Posterior vena cava (tissue), 2 donors: ENCODE measurements around the gene KDELR3. TPM values are rescaled to one million over a fixed set of nuclear protein-coding genes. Genes with fewer than 3 reads are reported as not detected.
A peak's percentile ranks its signal among the peaks of the same experiment; 100 is the strongest.
"Not testable (repeated sequence)": the region's sequence is repeated elsewhere in the genome, so short reads cannot be mapped to it uniquely, and the experiment has no call there.

Experiments used
- DNase-seq: peaks from one replicate; pipeline ENCODE4 v3.0.0-alpha.2; 2020; ENCODE audit warnings: low spot score
- intact Hi-C, 2 donors: fragments of 100-400 bp; cut with DNase I; formaldehyde crosslinking; loops; one replicate each; pipeline versions ENCODE4 v1.14.1 to v1.14.2; 2022 to 2023
- total RNA-seq, 2 donors: library from RNA; stranded (reverse); fragmentation: NEBNext Ultra II Directional; extraction: Animal tissue kit (Norgen Biotek cat#: 25700); gene quantifications; one replicate each; pipeline ENCODE4 v1.2.1, GENCODE V29; 2021
- donor health status: DM: yes; HTN: yes; CAD: no.
- donor health status: DM: yes; HTN: yes; CAD: no.

The KDELR3 gene
- total RNA-seq, 2 donors from 2014 or later: 14.5 to 23.1 TPM

DNA sequence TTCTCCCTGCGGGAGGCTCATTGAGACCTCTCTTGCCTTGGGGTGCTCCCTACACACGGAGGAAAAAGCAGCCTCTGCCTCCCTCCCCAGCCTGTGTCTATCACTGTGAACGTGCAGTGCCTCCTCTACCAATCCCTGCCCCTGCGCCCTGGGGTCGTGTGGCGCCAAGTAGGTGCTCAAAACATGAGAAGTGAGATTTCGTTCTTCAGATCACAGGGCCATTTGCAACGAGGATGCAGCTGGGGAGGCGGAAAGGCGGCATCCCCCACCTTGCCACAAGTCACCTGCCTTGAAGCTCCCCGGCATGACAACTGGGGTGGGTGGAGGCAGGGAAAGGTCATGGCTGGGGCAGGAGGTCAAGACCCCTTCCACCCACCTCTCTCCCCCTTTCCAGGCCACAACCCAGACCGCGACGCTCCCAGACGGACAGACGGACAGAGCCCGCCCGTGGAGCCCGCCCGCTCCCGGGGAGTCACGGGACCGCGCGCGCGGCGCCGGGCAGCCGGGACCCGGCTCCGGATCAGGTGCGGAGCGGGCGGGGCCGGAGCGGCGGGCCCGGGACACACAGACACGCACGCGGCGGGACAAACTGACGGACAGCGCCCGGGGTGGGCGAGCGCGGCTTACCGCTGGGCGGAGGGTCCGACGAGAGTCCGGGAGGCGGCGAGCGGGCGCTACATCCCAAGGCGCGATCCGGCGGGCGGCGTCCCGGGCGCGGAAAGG, 13.4 kb upstream of the KDELR3 start:
- no peak for DNase-seq
- intact Hi-C loops: no loop called here

DNA sequence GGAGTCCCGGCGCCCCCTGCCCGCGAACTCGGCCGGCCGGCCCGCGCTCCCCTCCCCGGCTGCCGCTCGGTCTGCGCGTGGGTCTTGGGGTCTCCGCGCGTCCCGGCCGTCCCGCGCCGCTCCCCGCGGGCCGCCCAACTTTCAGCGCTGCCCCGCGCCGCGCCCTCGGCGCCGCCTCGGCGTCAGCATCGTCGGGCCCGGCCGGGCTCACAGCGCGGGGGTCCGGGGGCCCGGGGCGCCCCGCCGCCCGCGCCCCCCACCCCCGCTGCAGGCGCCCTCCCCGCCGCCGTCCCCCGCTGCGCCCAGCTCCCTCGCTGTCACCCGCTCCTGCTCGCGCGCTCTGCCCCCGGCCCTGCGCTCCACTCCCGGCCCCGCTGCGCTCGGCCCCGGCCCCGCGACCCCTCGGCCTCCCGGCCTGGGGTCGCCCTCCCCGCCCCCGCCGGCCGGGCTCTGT, 12.8 kb upstream of the KDELR3 start, which contains the start of gene KCNJ4:
KCNJ4 (minus strand) TSS at position 124 of the 454 bp plus-strand sequence. CDS start 27,067 bp downstream, outside the sequence.
- DNase-seq: no peak
- intact Hi-C loops: no loop called here

DNA sequence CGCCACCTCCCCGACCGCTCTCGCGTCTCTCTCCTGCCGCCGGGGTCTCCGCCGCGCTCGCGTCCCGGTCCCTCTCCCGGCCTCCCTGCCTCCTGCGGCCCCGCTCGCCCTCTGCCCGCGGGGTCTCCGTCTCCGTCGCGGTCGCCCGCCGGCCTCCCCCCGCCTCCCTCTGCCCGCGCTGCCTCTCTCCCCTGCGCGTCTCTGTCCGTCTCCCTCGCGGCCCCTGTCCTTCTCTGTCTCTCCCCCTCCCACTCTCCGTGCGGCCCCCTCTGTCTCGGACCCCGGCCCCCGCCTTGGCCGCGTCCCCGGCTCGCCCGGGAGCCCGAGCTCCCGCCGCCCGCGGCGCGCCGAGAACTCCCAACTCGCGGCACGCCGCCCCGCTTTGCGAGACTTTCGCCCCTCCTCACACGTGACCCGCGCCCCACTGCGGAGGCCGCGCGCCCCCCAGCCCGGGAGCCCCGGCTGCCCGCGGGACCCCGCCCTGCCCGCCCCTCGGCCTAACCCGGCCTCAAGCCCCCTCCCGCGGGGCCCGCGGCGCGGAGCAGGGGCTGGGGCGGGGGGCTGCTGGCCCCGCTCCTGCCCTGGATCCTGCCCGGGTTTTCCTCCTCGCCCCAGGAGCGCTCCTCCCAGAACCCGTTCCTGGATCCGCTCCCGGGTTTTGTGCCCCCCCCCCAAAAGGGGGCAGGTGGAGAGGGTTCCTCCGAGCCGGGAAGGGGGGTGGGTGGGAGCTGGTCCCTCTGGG, 12.2 kb upstream of the KDELR3 start:
- intact Hi-C loops: no loop called here
- DNase-seq: no peak

DNA sequence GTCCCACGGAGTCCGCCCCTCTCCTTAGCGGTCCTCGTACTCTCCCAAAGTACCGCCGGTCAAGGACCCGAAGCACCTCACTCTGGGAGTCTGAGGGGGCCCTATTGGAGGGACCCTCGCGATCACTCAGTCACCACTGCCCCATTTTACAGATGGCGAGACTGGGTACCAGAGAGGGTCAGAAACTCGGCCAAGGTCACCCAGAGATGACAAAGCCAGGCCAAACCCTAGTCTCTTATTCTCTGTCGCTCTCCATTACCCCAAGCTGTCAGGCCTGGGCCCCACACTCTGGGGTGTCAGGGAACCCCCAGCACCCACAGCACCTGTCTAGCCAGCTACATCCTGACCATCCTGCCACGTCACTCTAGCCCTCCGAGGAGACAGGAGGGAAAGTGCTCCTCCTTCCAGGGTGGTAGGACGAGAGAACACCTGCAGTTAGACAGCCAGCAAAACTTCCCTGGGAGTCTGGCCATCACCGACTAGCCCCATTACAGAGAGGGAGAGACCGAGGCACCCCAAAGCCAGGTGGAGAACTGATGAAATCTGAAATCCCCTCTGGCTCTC, 11.5 kb upstream of the KDELR3 start:
- intact Hi-C loops: no loop called here
- no peak for DNase-seq

DNA sequence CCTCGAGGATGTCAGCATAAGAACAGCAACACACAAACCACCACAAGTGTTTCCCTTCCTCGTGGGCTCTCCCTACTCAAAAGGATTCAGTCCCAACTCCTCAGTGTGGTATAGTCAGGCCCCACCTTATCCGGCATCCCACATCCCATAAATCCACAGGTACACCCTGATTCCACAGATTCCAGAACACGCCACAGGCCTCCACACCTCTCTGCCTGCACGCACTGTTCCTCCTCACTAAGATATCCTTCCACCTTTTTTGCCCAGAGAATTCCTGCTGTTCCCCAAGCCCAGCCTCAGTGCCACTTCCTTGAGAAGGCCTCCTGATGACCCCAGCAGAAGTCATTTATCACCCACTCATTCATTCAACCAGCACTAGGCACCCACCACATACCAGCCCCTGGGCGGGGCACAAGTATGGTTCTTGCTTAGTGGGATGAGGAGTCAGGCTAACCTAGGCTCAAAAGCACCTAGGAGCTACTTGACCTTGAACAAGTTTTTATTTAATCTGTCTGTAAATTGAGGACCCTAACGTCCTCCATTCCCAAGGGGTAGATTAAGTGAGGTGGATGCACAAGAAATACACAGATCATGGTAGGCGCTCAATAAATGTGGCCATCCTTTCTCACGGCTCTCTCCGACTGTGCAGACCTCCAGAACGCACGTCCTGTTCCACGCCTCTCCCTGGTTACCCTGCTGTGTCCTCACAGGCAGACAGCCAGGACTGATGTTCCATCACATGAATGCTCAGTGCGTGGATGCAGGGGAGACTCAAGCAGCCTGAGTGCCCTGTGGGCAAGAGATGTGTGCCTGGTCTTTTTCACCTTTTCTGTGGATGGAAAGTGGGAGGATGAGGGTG, 10.8 kb upstream of the KDELR3 start:
- intact Hi-C loops: no loop called here
- DNase-seq: no peak

- intact Hi-C loops: no loop called here
- peak; percentile 68 for DNase-seq
These were observed 7.5 kb upstream of the KDELR3 start for GRCh38 chr22:38460426-38460840.

GRCh38 chr22:38461057-38461413, 6.9 kb upstream of the KDELR3 start:
- DNase-seq: no peak
- intact Hi-C loops: no loop called here

GRCh38 chr22:38461414-38462081, 6.3 kb upstream of the KDELR3 start:
- peak; percentile 91 for DNase-seq
- intact Hi-C loops: no loop called here

DNA sequence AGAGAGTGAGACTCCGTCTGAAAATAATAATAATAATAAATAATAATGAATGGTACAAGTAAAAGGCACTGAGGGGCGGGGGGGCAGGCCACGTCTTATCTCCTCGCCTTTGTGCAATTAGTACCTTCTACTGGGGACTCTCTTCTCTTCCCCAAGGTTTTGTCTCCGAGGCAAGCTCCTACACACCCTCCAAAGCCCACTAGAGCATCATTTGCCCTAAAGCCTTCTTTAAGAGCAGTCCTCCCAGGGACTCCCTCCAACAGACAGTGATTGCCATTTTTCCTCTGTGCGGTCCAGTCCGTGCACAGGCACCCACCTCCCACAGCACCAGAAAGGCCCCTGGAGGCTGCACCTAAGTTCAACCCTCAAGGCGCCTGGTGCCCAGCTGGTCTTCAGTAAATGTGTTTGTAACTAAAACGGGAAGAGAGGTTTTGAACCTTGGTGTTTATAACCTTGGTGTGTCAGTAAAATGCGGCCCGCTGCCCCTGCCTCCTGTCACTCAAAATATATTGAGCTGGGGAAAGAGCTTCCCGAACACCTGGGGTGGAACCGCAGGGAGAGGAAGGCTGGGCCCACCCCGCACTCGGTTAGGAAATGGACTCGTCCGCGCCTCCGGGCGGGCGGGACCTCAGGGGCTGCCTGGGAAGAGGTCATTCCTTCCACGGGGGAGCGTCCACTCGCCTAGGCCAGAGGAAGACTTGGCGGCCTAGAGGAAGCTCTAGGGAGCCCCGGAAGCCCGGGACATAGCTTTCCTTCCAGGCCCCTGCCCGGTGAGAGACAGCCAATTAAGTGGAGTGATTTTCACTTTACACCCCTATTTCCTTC, 4.7 kb upstream of the KDELR3 start:
- intact Hi-C loops: no loop called here
- peak; percentile 73 for DNase-seq

DNA sequence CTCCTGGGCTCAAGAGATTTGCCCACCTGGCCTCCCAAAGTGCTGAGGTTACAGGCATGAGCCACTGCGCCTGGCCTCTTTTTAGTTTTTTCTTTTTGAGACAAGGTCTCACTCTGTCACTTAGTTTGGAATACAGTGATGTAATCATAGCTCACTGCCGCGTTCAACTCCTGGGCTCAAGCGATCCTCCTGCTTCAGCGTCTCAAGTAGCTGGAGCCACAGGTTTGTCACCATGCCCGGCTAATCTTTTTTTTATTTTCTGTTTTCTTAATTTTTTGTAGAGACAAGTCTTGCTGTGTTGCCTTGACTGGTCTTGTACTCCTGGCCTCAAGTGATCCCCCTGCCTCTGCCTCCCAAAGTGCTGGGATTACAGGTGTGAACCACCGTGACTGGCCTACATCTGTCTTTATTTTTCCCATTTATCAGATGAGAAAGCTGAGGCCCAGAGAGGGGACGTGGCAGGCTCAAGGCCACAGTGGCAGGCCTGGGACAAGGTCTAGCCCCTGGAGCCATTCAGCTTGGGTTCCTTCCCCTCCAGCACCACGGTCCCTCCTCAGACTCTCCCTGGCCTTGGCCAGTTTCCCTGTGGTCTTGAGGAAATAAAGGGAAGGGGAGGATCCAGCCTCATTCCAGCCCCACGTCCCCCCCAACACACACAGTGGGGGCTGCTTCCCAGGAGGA, 2.8 kb upstream of the KDELR3 start:
- intact Hi-C loops: no loop called here
- peak; percentile 64 for DNase-seq

DNA sequence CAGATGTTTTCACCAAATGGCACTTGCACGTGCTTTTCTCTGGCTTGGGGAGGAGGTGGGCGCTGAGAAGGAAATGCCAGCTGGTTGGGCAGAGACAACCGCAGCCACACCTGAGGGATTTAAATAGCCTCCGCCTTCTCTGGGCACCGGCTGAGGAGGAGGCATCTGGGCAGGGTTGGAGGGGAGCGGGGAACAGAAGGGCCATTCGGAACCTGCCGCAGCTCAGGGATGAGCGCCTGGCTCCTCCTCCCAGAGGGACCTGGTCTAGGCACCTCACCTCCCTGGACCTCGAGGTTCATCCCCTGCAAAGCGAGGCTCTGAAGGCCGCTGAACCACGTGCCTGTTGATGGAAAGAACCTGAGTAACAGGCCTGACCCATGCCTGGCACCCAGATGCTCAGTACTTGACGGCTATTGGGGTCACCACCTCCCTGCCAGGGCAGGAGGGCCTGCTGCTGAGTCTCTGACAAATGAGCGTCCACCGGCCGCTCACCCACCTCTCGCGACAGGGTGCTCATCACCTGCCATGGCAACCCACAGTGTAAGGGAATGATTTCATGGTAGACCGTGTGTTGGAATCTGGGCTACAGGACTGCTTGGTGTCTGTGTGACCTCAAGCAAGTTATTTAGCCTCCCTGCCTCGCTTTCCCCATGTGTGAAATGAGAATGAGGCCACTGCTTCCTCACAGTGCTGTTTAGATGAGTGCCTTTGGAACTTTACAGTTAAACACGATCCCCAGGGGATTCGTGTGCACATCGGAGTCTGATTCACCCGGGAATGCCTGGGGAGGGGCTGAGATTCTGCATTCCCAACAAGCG, 2.0 kb upstream of the KDELR3 start:
- DNase-seq: peak; percentile 68

DNA sequence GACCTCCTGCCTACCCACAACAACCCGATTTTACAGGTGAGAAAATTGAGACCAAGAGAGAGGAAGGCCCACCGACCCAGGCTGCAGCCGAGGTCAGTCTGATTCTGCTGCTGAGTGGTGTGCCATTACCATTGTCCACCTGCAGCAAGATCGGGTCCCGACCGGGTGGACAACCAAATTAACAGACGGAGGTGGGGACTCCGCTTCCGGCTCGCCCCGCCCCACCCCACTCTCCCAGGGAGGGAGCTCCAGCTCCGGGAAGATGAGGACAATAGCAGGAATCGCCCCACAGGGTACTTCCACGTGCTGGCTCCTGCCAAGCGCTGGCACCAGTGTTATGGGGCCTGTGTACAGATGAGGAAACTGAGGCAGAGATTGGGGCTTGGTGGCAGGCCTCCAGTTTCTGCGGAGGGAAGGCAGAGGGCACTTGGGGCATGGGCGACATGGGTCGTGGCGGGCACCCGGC, 425 bp upstream of the KDELR3 start:
- DNase-seq: peak; percentile 83
- intact Hi-C loops: no loop called here

More for the DNA sequence above, 2.0 kb upstream of the KDELR3 start:
- intact Hi-C loops: no loop called here

DNA sequence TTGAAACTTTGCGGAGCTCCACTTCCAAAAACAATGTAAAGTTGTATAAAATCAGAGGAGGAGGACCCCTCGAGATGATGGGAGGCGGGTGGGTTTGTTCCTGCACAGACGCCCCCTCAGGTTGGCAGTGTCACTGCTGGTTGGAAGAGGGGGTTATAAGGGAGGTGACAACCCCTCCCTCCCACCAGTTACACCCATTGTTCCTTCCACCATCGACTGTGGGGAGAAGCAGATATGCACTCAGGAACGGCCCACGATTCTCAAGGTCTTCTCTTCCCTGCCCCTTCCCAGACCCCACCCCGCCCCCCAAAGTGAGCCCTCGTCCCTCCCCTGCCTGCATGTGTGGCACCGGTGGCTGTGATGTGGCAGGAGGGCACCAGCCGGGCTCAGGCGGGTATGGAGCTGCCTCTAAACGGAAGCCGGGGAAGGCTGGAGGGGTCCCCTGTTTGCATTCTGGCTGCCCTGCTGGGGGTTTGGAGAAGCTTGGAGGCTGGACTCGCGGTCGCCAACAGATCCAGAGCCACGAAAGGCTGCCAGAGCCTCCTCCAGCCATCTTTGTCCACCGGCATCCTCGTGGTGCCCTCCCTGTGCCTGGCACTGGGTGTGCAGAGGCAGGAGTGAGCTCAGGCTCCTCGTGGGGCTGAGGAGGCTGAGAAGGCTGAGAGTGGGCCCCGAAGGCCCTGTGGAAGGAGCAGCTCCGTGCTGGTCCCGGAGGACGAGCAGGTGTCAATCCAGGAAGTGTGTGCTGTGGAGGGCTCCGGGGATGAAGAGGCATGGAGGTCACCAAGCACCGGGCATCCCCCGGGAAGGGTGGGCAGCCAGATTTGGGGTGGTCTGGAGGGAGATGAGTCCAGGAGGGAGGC, 778 bp downstream of the KDELR3 start:
- intact Hi-C loops: no loop called here
- peak; percentile 74 for DNase-seq

DNA sequence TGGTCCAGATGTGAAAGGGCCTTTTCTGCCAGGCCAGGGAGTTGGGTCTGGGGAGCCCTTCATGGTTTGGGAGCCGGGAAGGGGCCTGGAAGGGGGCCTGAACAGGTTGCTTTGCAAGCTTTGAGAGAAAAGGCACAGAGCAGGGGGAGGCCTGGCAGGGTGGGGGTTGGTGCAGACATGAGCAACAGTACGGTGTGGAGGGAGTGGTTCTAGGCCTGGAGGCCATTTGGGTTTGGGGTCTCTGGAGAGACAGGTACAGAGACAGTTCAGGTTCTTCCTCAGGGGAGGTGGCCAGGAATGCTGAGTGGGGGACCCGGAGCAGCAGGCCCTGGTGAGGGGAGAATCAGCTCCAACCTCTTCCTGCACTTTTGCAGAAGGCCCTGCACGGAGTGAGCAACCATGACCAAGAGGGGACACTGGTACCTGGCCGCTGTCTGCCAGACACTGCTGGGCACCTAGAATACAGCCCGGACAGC, 1.4 kb downstream of the KDELR3 start:
- intact Hi-C loops: no loop called here

GRCh38 chr22:38470179-38470578, 2.3 kb downstream of the KDELR3 start:
- intact Hi-C loops: not testable (repeated sequence)
- peak; percentile 66 for DNase-seq

More for the DNA sequence above, 1.4 kb downstream of the KDELR3 start:
- DNase-seq: peak; percentile 76
